ENCODE data around the gene ZNF485.

Gene ZNF485

GRCh38 chr10:43616697-43617370 lies 10.6 kb downstream of the ZNF485 start:
- ATAC-seq, result no peak
- TF ChIP-seq TCF4 (CRISPR knock-in tag; IDR thresholded peaks at IDR 0.05; ENCODE audit: borderline replicate concordance) (no peak), TOX (CRISPR knock-in tag; IDR thresholded peaks at IDR 0.05; ENCODE audit: borderline replicate concordance) (no peak), ZFP3 (CRISPR knock-in tag; IDR thresholded peaks at IDR 0.05) (no peak), ZNF70 (CRISPR knock-in tag; IDR thresholded peaks at IDR 0.05) (no peak), PPARA (CRISPR knock-in tag; IDR thresholded peaks at IDR 0.05; ENCODE audit: borderline replicate concordance) (no peak)

GRCh38 chr10:43619368-43619767 lies 13.1 kb downstream of the ZNF485 start:
- no peak for ATAC-seq
- no peak for TF ChIP-seq GLIS3 (CRISPR knock-in tag; IDR thresholded peaks at IDR 0.05)
- no peak for TF ChIP-seq TCF4 (CRISPR knock-in tag; IDR thresholded peaks at IDR 0.05; ENCODE audit: borderline replicate concordance)
- no peak for TF ChIP-seq RARB (CRISPR knock-in tag; IDR thresholded peaks at IDR 0.05)
- TF ChIP-seq ZC3H10 (CRISPR knock-in tag; IDR thresholded peaks at IDR 0.05), result no peak
- TF ChIP-seq ESRRG (CRISPR knock-in tag; IDR thresholded peaks at IDR 0.05), result no peak
- TF ChIP-seq SNAI2 (CRISPR knock-in tag; IDR thresholded peaks at IDR 0.05), result no peak
- TF ChIP-seq TSHZ2 (CRISPR knock-in tag; IDR thresholded peaks at IDR 0.05), result no peak
- no peak for TF ChIP-seq ZNF70 (CRISPR knock-in tag; IDR thresholded peaks at IDR 0.05)
- no peak for TF ChIP-seq POU6F1 (CRISPR knock-in tag; IDR thresholded peaks at IDR 0.05; ENCODE audit: borderline replicate concordance, low read depth)
- no peak for TF ChIP-seq ARNTL (CRISPR knock-in tag; IDR thresholded peaks at IDR 0.05; ENCODE audit: borderline replicate concordance, low read depth)
- no peak for TF ChIP-seq TOX (CRISPR knock-in tag; IDR thresholded peaks at IDR 0.05; ENCODE audit: borderline replicate concordance)

- ATAC-seq, result no peak
- TF ChIP-seq CSRNP3 (CRISPR knock-in tag; IDR thresholded peaks at IDR 0.05) (no peak), ZFP3 (CRISPR knock-in tag; IDR thresholded peaks at IDR 0.05) (no peak), ZNF70 (CRISPR knock-in tag; IDR thresholded peaks at IDR 0.05) (no peak), ISL1 (CRISPR knock-in tag; IDR thresholded peaks at IDR 0.05) (no peak), ARNTL (CRISPR knock-in tag; IDR thresholded peaks at IDR 0.05; ENCODE audit: borderline replicate concordance, low read depth) (no peak), OSR1 (CRISPR knock-in tag; IDR thresholded peaks at IDR 0.05) (no peak), TCF4 (CRISPR knock-in tag; IDR thresholded peaks at IDR 0.05; ENCODE audit: borderline replicate concordance) (no peak), POU6F1 (CRISPR knock-in tag; IDR thresholded peaks at IDR 0.05; ENCODE audit: borderline replicate concordance, low read depth) (no peak), CSDC2 (CRISPR knock-in tag; IDR thresholded peaks at IDR 0.05) (no peak), ZNF8 (CRISPR knock-in tag; IDR thresholded peaks at IDR 0.05) (no peak), ESRRG (CRISPR knock-in tag; IDR thresholded peaks at IDR 0.05) (no peak)
Measured at GRCh38 chr10:43622038-43622437, 15.8 kb downstream of the ZNF485 start.

GRCh38 chr10:43623351-43623750 lies 17.1 kb downstream of the ZNF485 start:
- TF ChIP-seq RARB (CRISPR knock-in tag; IDR thresholded peaks at IDR 0.05) (no peak), ZFP30 (CRISPR knock-in tag; IDR thresholded peaks at IDR 0.05) (no peak), ARNTL (CRISPR knock-in tag; IDR thresholded peaks at IDR 0.05; ENCODE audit: borderline replicate concordance, low read depth) (no peak), OSR1 (CRISPR knock-in tag; IDR thresholded peaks at IDR 0.05) (no peak), ESRRG (CRISPR knock-in tag; IDR thresholded peaks at IDR 0.05) (no peak), PATZ1 (CRISPR knock-in tag; IDR thresholded peaks at IDR 0.05; ENCODE audit: borderline replicate concordance) (no peak), ZC3H10 (CRISPR knock-in tag; IDR thresholded peaks at IDR 0.05) (no peak), ZFP3 (CRISPR knock-in tag; IDR thresholded peaks at IDR 0.05) (no peak), ZNF8 (CRISPR knock-in tag; IDR thresholded peaks at IDR 0.05) (no peak), ZNF70 (CRISPR knock-in tag; IDR thresholded peaks at IDR 0.05) (no peak), CSDC2 (CRISPR knock-in tag; IDR thresholded peaks at IDR 0.05) (no peak), GLIS3 (CRISPR knock-in tag; IDR thresholded peaks at IDR 0.05) (no peak), BACH2 (CRISPR knock-in tag; IDR thresholded peaks at IDR 0.05; ENCODE audit: borderline replicate concordance) (no peak), PPARA (CRISPR knock-in tag; IDR thresholded peaks at IDR 0.05; ENCODE audit: borderline replicate concordance) (no peak), CSRNP3 (CRISPR knock-in tag; IDR thresholded peaks at IDR 0.05) (no peak), TCF4 (CRISPR knock-in tag; IDR thresholded peaks at IDR 0.05; ENCODE audit: borderline replicate concordance) (no peak), ISL1 (CRISPR knock-in tag; IDR thresholded peaks at IDR 0.05) (no peak)
- ATAC-seq, result no peak; the same call in 2 of the 3 replicates

All from SK-N-SH treated with all-trans-retinoic acid at 6 μM for 48 hours (cell line).